Measurements from ENCODE around the gene VSTM4. TPM values are rescaled to one million over a fixed set of nuclear protein-coding genes. Genes with fewer than 3 reads are reported as not detected.

Gene VSTM4
- total RNA-seq, 1 experiment from 2014 or later: 0.07 TPM

DNA sequence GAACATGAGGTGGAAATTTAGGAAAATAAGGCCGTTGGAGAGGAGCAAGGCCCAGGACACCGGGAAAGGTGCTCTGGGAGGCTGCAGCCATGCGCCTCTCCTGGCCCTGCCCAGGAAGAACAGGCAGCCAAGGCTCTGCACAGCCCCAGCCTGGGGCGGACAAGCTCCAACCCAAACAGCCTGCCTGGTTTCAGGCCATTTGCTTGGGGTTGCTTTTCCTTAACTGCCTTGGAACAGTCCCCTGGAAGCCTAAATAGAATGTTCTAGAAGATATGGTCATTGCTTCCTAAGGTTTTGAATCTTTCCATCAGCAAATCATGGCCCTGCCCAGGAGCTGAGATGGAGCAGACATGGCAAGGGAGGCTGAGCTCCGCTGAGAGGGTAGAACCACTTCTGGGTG lies 11.0 kb downstream of the VSTM4 start:
- no peaks in the 10 kb centered on the region for H3K36me3 ChIP-seq (ENCODE audit: control insufficient read depth in 1 of 2, insufficient read depth in 2 of 2, low read length in 2 of 2)
- H3K27me3 ChIP-seq (ENCODE audit: insufficient read depth, low read length): peaks cover 22% of the 10 kb centered on the region
- no TSS peak for BruUV-seq (replicated peaks)
- no peak overlapping the region for H3K9ac ChIP-seq (ENCODE audit: low read length)
- ChIA-PET POLR2A (no interaction called here), RAD21 (ENCODE audit: low non-redundant PET in 1 of 2, low total read pairs in 2 of 2, uncharacterized antibody in 2 of 2, unreplicated experiment in 2 of 2) (no interaction called here), CTCF (no interaction called here)
- no peak overlapping the region for H3K27ac ChIP-seq (ENCODE audit: low read depth, low read length)
- intact Hi-C loops (cut with micrococcal nuclease): no loop called here
- no peaks in the 10 kb centered on the region for H3K4me1 ChIP-seq (ENCODE audit: control insufficient read depth in 1 of 2, insufficient read depth in 2 of 2, low read length in 2 of 2)
- no peak for ATAC-seq
- no peak for TF ChIP-seq ZNF274 (IDR thresholded peaks at IDR 0.05; ENCODE audit: low read depth, low read length)
- no peak for TF ChIP-seq TCF7L2 (IDR thresholded peaks at IDR 0.05; ENCODE audit: borderline replicate concordance, extremely low read depth, insufficient read depth, insufficient read length)
- TF ChIP-seq SP1 (IDR thresholded peaks at IDR 0.05; ENCODE audit: low read depth): no peak
- no peak for TF ChIP-seq SIN3A (IDR thresholded peaks at IDR 0.05; ENCODE audit: low read depth)
- no peak for TF ChIP-seq CBX3 (IDR thresholded peaks at IDR 0.05; ENCODE audit: low read depth)
- TF ChIP-seq, protein P1, sequence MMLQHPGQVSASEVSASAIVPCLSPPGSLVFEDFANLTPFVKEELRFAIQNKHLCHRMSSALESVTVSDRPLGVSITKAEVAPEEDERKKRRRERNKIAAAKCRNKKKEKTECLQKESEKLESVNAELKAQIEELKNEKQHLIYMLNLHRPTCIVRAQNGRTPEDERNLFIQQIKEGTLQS (IDR thresholded peaks at IDR 0.05): no peak
- no peak for TF ChIP-seq JUND (IDR thresholded peaks at IDR 0.05)
- TF ChIP-seq, protein P2, sequence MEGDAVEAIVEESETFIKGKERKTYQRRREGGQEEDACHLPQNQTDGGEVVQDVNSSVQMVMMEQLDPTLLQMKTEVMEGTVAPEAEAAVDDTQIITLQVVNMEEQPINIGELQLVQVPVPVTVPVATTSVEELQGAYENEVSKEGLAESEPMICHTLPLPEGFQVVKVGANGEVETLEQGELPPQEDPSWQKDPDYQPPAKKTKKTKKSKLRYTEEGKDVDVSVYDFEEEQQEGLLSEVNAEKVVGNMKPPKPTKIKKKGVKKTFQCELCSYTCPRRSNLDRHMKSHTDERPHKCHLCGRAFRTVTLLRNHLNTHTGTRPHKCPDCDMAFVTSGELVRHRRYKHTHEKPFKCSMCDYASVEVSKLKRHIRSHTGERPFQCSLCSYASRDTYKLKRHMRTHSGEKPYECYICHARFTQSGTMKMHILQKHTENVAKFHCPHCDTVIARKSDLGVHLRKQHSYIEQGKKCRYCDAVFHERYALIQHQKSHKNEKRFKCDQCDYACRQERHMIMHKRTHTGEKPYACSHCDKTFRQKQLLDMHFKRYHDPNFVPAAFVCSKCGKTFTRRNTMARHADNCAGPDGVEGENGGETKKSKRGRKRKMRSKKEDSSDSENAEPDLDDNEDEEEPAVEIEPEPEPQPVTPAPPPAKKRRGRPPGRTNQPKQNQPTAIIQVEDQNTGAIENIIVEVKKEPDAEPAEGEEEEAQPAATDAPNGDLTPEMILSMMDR (IDR thresholded peaks at IDR 0.05 in 2 of 3, conservative IDR thresholded peaks at IDR 0.05 in 1 of 3; ENCODE audit: borderline replicate concordance in 1 of 3, insufficient read depth in 1 of 3, low read depth in 2 of 3, low read length in 2 of 3): no peak
- no peak for TF ChIP-seq ZFX (IDR thresholded peaks at IDR 0.05)
- TF ChIP-seq POLR2A (IDR thresholded peaks at IDR 0.05; ENCODE audit: borderline replicate concordance, extremely low read depth, insufficient read depth, insufficient read length): no peak
- no peak for TF ChIP-seq YY1 (IDR thresholded peaks at IDR 0.05; ENCODE audit: extremely low read depth, insufficient replicate concordance, low read depth, low read length)
- TF ChIP-seq ELF1 (IDR thresholded peaks at IDR 0.05; ENCODE audit: borderline replicate concordance, low read depth): no peak
- TF ChIP-seq EZH2 (IDR thresholded peaks at IDR 0.05): no peak
- TF ChIP-seq POLR2AphosphoS5 (IDR thresholded peaks at IDR 0.05; ENCODE audit: low read depth, low read length): no peak
- no peak for TF ChIP-seq EGR1 (IDR thresholded peaks at IDR 0.05; ENCODE audit: low read depth)
- TF ChIP-seq CEBPB (IDR thresholded peaks at IDR 0.05; ENCODE audit: low read depth): no peak
- TF ChIP-seq, protein P3, sequence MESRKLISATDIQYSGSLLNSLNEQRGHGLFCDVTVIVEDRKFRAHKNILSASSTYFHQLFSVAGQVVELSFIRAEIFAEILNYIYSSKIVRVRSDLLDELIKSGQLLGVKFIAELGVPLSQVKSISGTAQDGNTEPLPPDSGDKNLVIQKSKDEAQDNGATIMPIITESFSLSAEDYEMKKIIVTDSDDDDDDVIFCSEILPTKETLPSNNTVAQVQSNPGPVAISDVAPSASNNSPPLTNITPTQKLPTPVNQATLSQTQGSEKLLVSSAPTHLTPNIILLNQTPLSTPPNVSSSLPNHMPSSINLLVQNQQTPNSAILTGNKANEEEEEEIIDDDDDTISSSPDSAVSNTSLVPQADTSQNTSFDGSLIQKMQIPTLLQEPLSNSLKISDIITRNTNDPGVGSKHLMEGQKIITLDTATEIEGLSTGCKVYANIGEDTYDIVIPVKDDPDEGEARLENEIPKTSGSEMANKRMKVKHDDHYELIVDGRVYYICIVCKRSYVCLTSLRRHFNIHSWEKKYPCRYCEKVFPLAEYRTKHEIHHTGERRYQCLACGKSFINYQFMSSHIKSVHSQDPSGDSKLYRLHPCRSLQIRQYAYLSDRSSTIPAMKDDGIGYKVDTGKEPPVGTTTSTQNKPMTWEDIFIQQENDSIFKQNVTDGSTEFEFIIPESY (IDR thresholded peaks at IDR 0.05; ENCODE audit: extremely low read depth, insufficient replicate concordance, low read length): no peak
- TF ChIP-seq FOSL1 (IDR thresholded peaks at IDR 0.05; ENCODE audit: low read depth): no peak
- TF ChIP-seq, protein P4, sequence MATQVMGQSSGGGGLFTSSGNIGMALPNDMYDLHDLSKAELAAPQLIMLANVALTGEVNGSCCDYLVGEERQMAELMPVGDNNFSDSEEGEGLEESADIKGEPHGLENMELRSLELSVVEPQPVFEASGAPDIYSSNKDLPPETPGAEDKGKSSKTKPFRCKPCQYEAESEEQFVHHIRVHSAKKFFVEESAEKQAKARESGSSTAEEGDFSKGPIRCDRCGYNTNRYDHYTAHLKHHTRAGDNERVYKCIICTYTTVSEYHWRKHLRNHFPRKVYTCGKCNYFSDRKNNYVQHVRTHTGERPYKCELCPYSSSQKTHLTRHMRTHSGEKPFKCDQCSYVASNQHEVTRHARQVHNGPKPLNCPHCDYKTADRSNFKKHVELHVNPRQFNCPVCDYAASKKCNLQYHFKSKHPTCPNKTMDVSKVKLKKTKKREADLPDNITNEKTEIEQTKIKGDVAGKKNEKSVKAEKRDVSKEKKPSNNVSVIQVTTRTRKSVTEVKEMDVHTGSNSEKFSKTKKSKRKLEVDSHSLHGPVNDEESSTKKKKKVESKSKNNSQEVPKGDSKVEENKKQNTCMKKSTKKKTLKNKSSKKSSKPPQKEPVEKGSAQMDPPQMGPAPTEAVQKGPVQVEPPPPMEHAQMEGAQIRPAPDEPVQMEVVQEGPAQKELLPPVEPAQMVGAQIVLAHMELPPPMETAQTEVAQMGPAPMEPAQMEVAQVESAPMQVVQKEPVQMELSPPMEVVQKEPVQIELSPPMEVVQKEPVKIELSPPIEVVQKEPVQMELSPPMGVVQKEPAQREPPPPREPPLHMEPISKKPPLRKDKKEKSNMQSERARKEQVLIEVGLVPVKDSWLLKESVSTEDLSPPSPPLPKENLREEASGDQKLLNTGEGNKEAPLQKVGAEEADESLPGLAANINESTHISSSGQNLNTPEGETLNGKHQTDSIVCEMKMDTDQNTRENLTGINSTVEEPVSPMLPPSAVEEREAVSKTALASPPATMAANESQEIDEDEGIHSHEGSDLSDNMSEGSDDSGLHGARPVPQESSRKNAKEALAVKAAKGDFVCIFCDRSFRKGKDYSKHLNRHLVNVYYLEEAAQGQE (IDR thresholded peaks at IDR 0.05; ENCODE audit: low read depth): no peak
- no peak overlapping the region for H3K4me2 ChIP-seq (ENCODE audit: low read length)
- no peaks in the 10 kb centered on the region for H4K20me1 ChIP-seq (ENCODE audit: insufficient read depth)
- H3K9me3 ChIP-seq (ENCODE audit: control insufficient read depth in 1 of 2, insufficient read depth in 1 of 2, low read depth in 1 of 2, low read length in 2 of 2): no peaks in the 10 kb centered on the region
- no peak for DNase-seq (ENCODE audit: low read depth, low spot score)
- no peaks in the 10 kb centered on the region for H3K79me2 ChIP-seq (ENCODE audit: insufficient read depth, low read length)
- no peaks in the 10 kb centered on the region for H3K9me2 ChIP-seq (ENCODE audit: insufficient read depth)
- no peak overlapping the region for H2AFZ ChIP-seq (ENCODE audit: low read depth, low read length, poor library complexity, severe bottlenecking)
- H3K4me3 ChIP-seq (replicated peaks in 1 of 2; ENCODE audit: low read depth in 1 of 2, low read length in 2 of 2): no peak overlapping the region
